Lung (tissue), 12 donors: ENCODE results near the gene GABBR2. TPM values are rescaled to one million over a fixed set of nuclear protein-coding genes. Genes with fewer than 3 reads are reported as not detected.
A peak's percentile ranks its signal among the peaks of the same experiment; 100 is the strongest.

Experiments
- ATAC-seq: fragments of 200-7000 bp; cut with Tn5 transposase; one replicate; pipeline ENCODE4 v1.9.1; 2020; ENCODE audit warnings: moderate number of reproducible peaks; ENCODE audit not compliant: insufficient read depth, low FRiP score
- DNase-seq, 3 donors: peaks; one replicate each; pipeline ENCODE4 v3.0.0-alpha.2; 2013 to 2017
- H3K27ac ChIP-seq, 2 donors: one replicate each; pipeline ENCODE4 v1.5.1; 2013; ENCODE audit warnings: mild to moderate bottlenecking in 2 of 2, moderate library complexity in 2 of 2, control low read depth in 1 of 2, inconsistent platforms in 1 of 2, low read depth in 1 of 2, low read length in 1 of 2
- H3K27me3 ChIP-seq, 3 donors: one replicate each; pipeline ENCODE4 v1.5.1; 2013; ENCODE audit warnings: low read length in 2 of 3; ENCODE audit not compliant: control insufficient read depth in 3 of 3, insufficient read depth in 3 of 3
- H3K36me3 ChIP-seq, 4 donors: one replicate each; pipeline ENCODE4 v1.5.1; 2013; ENCODE audit warnings: low read length in 4 of 4, mild to moderate bottlenecking in 1 of 4, moderate library complexity in 1 of 4; ENCODE audit not compliant: control insufficient read depth in 4 of 4, insufficient read depth in 4 of 4
- H3K4me1 ChIP-seq, 5 donors: one replicate each; pipeline ENCODE4 v1.5.1; 2013; ENCODE audit warnings: low read length in 5 of 5, mild to moderate bottlenecking in 2 of 5, moderate library complexity in 1 of 5; ENCODE audit not compliant: control insufficient read depth in 5 of 5, insufficient read depth in 5 of 5
- H3K4me3 ChIP-seq: one replicate; pipeline ENCODE4 v1.5.1; 2013; ENCODE audit warnings: mild to moderate bottlenecking, control low read depth, moderate library complexity
- H3K9ac ChIP-seq, 2 donors: one replicate each; pipeline ENCODE4 v1.5.1; 2013; ENCODE audit warnings: low read length in 2 of 2, control low read depth in 1 of 2; ENCODE audit not compliant: insufficient read depth in 1 of 2
- H3K9me3 ChIP-seq, 4 donors: one replicate each; pipeline ENCODE4 v1.5.1; 2013; ENCODE audit warnings: low read length in 3 of 4, mild to moderate bottlenecking in 1 of 4, moderate library complexity in 1 of 4; ENCODE audit not compliant: control insufficient read depth in 4 of 4, insufficient read depth in 3 of 4
- WGBS, 2 donors: extraction: QIAGEN DNeasy Blood & Tissue Kit; methylation state at CpG; one replicate each; pipeline ENCODE4 v1.1.7; 2013; 5-methylcytosine and 5-hydroxymethylcytosine counted together
- polyA plus RNA-seq, 2 donors: library from polyadenylated mRNA; stranded (reverse); fragments of 200-250 nt; gene quantifications; one replicate each; pipeline ENCODE4 v1.2.1, GENCODE V29; 2013
- total RNA-seq, 2 donors: library from RNA; depleted of rRNA in 1 of 2; stranded (reverse); fragments of >200 nt in 1 of 2; gene quantifications; one replicate each; pipeline ENCODE4 v1.2.1, GENCODE V29; 2014 to 2021
- TF ChIP-seq, protein P1 (sequence below): IDR thresholded peaks from 2 replicates; pipeline ENCODE4 v1.5.1; 2012; ENCODE audit warnings: mild to moderate bottlenecking; ENCODE audit errors: control extremely low read depth, extremely low read depth
- donor health status: control.
- donor health status: control.
- donor health status: Bipolar disorder and iron deficiency.
- donor health status: healthy.
- donor health status: DM: yes; HTN: yes; CAD: no.

GABBR2 gene
- total and polyA plus RNA-seq, 4 donors: 0.40 to 1.8 (median 0.64) TPM

DNA sequence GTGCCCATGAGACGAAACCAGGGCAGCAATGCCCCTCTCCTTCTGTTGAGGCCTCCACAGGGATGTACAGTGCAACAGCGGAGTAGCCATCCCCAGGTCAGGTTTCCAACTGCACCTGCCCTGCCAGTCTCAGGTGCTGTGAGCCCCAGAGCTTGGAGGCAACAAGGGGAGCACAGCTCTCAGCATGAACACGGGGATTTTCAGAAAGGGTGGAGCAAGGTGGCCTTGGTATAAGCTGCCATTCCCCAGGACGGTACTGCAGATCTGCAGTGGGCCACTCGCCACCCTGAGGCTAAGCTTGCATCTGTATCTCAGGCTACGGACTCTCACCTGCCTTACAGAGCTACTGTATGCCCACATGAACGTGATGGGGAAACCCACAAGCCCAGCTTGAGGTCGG is 103.6 kb downstream of the GABBR2 start:
- 64 to 78% methylated on average over 8 of the region's 8 CpGs for WGBS, 2 donors
- no peak overlapping the region for H3K9ac ChIP-seq
- H3K4me1 ChIP-seq: peaks cover 0 to 7% (median 0%) of the 10 kb centered on the region in 5 donors
- no peaks in the 10 kb centered on the region for H3K27me3 ChIP-seq
- H3K36me3 ChIP-seq: no peaks in the 10 kb centered on the region
- DNase-seq (no peak), ATAC-seq (no peak)
- H3K4me3 ChIP-seq: no peak overlapping the region
- H3K27ac ChIP-seq: no peak overlapping the region
- TF ChIP-seq, protein P1, sequence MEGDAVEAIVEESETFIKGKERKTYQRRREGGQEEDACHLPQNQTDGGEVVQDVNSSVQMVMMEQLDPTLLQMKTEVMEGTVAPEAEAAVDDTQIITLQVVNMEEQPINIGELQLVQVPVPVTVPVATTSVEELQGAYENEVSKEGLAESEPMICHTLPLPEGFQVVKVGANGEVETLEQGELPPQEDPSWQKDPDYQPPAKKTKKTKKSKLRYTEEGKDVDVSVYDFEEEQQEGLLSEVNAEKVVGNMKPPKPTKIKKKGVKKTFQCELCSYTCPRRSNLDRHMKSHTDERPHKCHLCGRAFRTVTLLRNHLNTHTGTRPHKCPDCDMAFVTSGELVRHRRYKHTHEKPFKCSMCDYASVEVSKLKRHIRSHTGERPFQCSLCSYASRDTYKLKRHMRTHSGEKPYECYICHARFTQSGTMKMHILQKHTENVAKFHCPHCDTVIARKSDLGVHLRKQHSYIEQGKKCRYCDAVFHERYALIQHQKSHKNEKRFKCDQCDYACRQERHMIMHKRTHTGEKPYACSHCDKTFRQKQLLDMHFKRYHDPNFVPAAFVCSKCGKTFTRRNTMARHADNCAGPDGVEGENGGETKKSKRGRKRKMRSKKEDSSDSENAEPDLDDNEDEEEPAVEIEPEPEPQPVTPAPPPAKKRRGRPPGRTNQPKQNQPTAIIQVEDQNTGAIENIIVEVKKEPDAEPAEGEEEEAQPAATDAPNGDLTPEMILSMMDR: no peak
- no peaks in the 10 kb centered on the region for H3K9me3 ChIP-seq

GRCh38 chr9:98603821-98604383 is 104.8 kb downstream of the GABBR2 start:
- Histone ChIP-seq H3K9ac (no peak overlapping the region), H3K36me3 (no peaks in the 10 kb centered on the region), H3K4me1 (no peaks in the 10 kb centered on the region), H3K27ac (no peak overlapping the region), H3K4me3 (no peak overlapping the region), H3K27me3 (no peaks in the 10 kb centered on the region), H3K9me3 (no peaks in the 10 kb centered on the region)
- ATAC-seq: no peak
- no peak for DNase-seq
- 89 to 93% methylated on average over 13 of the region's 13 CpGs for WGBS, 2 donors
- TF ChIP-seq, protein P1: no peak

GRCh38 chr9:98602839-98603500 is 105.8 kb downstream of the GABBR2 start:
- H3K27ac ChIP-seq: peak overlapping the region in 1 of 2 donors; percentile 38
- ATAC-seq (no peak), DNase-seq (no peak)
- no peaks in the 10 kb centered on the region for H3K36me3 ChIP-seq
- no peaks in the 10 kb centered on the region for H3K27me3 ChIP-seq
- H3K9ac ChIP-seq: no peak overlapping the region
- 50 to 63% methylated on average over 5 of the region's 5 CpGs for WGBS, 2 donors
- no peak overlapping the region for H3K4me3 ChIP-seq
- TF ChIP-seq, protein P1: no peak
- H3K9me3 ChIP-seq: no peaks in the 10 kb centered on the region
- H3K4me1 ChIP-seq: no peaks in the 10 kb centered on the region
